Neural cell (in vitro differentiated cells): Measurements from ENCODE around the gene NAMPT.

Experiments used
- EZH2 ChIP-seq: fragments of 200-600, 300-800 bp; shearing (Covaris generic), sonication (generic); IDR thresholded peaks from 2 replicates; pipeline ENCODE4 v1.6.1; 2014; ENCODE audit warnings: antibody characterized with exemption, low read length, borderline replicate concordance, mild to moderate bottlenecking; ENCODE audit not compliant: insufficient read depth, poor library complexity, severe bottlenecking
- POLR2AphosphoS5 ChIP-seq: IDR thresholded peaks from 2 replicates; pipeline ENCODE4 v1.6.1; 2012
- RAD21 ChIP-seq: fragments of 450-650 bp; conservative IDR thresholded peaks from 2 replicates; pipeline ENCODE4 v1.6.1; 2014; ENCODE audit warnings: antibody characterized with exemption, mild to moderate bottlenecking, moderate library complexity
- REST ChIP-seq: IDR thresholded peaks from 2 replicates; pipeline ENCODE4 v1.6.1; 2012; ENCODE audit warnings: borderline replicate concordance
- TF ChIP-seq, protein P1 (sequence below): fragments of 450-650 bp; IDR thresholded peaks from 2 replicates; pipeline ENCODE4 v1.5.1; 2014; ENCODE audit warnings: antibody characterized with exemption, mild to moderate bottlenecking, moderate library complexity; ENCODE audit not compliant: poor library complexity, severe bottlenecking

DNA sequence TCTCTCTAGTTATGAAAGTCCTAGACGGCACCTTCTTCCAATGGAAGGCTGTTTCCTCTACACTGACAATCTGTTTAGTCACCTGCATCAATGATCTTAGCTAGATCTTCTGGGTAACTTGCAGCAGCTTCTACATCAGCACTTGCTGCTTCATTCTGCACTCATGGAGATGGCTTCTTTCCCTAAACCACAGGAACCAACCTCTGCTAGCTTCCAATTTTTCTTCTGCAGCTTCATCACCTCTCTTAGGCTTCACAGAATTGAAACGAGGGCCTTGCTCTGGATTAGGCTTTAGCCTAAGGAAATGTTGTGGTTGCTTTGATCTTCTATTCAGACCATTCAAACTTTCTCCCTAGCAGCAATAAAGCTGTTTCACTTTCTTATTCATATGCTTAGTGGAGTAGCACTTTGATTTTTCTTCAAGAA lies 24.6 kb downstream of the NAMPT start:
- TF ChIP-seq, protein P1, sequence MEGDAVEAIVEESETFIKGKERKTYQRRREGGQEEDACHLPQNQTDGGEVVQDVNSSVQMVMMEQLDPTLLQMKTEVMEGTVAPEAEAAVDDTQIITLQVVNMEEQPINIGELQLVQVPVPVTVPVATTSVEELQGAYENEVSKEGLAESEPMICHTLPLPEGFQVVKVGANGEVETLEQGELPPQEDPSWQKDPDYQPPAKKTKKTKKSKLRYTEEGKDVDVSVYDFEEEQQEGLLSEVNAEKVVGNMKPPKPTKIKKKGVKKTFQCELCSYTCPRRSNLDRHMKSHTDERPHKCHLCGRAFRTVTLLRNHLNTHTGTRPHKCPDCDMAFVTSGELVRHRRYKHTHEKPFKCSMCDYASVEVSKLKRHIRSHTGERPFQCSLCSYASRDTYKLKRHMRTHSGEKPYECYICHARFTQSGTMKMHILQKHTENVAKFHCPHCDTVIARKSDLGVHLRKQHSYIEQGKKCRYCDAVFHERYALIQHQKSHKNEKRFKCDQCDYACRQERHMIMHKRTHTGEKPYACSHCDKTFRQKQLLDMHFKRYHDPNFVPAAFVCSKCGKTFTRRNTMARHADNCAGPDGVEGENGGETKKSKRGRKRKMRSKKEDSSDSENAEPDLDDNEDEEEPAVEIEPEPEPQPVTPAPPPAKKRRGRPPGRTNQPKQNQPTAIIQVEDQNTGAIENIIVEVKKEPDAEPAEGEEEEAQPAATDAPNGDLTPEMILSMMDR: no peak
- TF ChIP-seq REST (no peak), RAD21 (no peak), POLR2AphosphoS5 (no peak), EZH2 (no peak)
